Left hindlimb (tissue), 1 donor: ENCODE data around the gene PAPLN.

Experiments used
- DNase-seq: peaks from one replicate; pipeline ENCODE4 v3.0.0-alpha.2; 2018

PAPLN gene

GRCh38 chr14:73231981-73232851 lies 5.1 kb upstream of the PAPLN start:
- DNase-seq, result no peak

GRCh38 chr14:73232984-73233383 lies 4.3 kb upstream of the PAPLN start:
- no peak for DNase-seq

GRCh38 chr14:73233564-73233963 lies 3.7 kb upstream of the PAPLN start:
- no peak for DNase-seq

- DNase-seq, result no peak
Observed at GRCh38 chr14:73234029-73234428, 3.3 kb upstream of the PAPLN start.

GRCh38 chr14:73234586-73235394 lies 2.5 kb upstream of the PAPLN start:
- no peak for DNase-seq

GRCh38 chr14:73235531-73236155 lies 1.7 kb upstream of the PAPLN start:
- DNase-seq, result no peak

- DNase-seq, result no peak
Observed at GRCh38 chr14:73236157-73236556, 1.1 kb upstream of the PAPLN start.

GRCh38 chr14:73236752-73237218 lies 521 bp upstream of the PAPLN start:
- DNase-seq, result no peak

GRCh38 chr14:73237786-73238423 lies 599 bp downstream of the PAPLN start:
- DNase-seq, result no peak

GRCh38 chr14:73238424-73238852 lies 1.1 kb downstream of the PAPLN start:
- no peak for DNase-seq

- no peak for DNase-seq
Observed at GRCh38 chr14:73238941-73239340, 1.6 kb downstream of the PAPLN start.

GRCh38 chr14:73239393-73240241 lies 2.3 kb downstream of the PAPLN start:
- DNase-seq, result no peak

- DNase-seq, result no peak
Observed at GRCh38 chr14:73240816-73241480, 3.6 kb downstream of the PAPLN start.

GRCh38 chr14:73241481-73242165 lies 4.3 kb downstream of the PAPLN start:
- DNase-seq, result no peak

GRCh38 chr14:73242357-73242901 lies 5.1 kb downstream of the PAPLN start:
- DNase-seq, result no peak

- DNase-seq, result no peak
Observed at GRCh38 chr14:73243341-73243740, 6.0 kb downstream of the PAPLN start.

- no peak for DNase-seq
Observed at GRCh38 chr14:73243748-73244147, 6.4 kb downstream of the PAPLN start.

GRCh38 chr14:73244541-73245290 lies 7.4 kb downstream of the PAPLN start:
- DNase-seq, result no peak

GRCh38 chr14:73245480-73246325 lies 8.4 kb downstream of the PAPLN start:
- DNase-seq, result peak; percentile 68
